Measurements from ENCODE around the gene SEPSECS. TPM values are rescaled to one million over a fixed set of nuclear protein-coding genes. Genes with fewer than 3 reads are reported as not detected.
A peak's percentile ranks its signal among the peaks of the same experiment; 100 is the strongest.

Gene SEPSECS
- total RNA-seq (9.2 and 12.4 TPM in 2 replicates), polyA plus RNA-seq (3.6 and 5.9 TPM in 2 replicates), polyA minus RNA-seq (ENCODE audit: low replicate concordance) (0.67 and 1.3 TPM in 2 replicates)
- polyA plus RNA-seq (2012): 2.3 and 3.1 TPM in 2 replicates

GRCh38 chr4:25159837-25160713, at the start of gene SEPSECS:
SEPSECS (minus strand) TSS chr4:25160449; CDS start chr4:25160369, 80 bp downstream.
- Histone ChIP-seq H3K4me3 (replicated peaks in 1 of 4; ENCODE audit: control extremely low read depth in 1 of 4, insufficient read depth in 1 of 4, low read depth in 3 of 4, low read length in 4 of 4) (peak within 1 kb of the TSS; percentile 86 to 92 (median 88)), H3K36me3 (ENCODE audit: control insufficient read depth, insufficient read depth, low read length) (no peaks in the 10 kb centered on the region), H3K27ac (ENCODE audit: insufficient read depth, low read length) (peak within 1 kb of the TSS; percentile 91), H2AFZ (ENCODE audit: low read length) (peak within 1 kb of the TSS; percentile 94), H3K9me3 (ENCODE audit: control insufficient read depth, insufficient read depth, low read depth, low read length) (no peaks in the 10 kb centered on the region), H3K79me2 (ENCODE audit: control insufficient read depth, insufficient read depth, low read length) (peaks cover 2% of the 10 kb centered on the region), H4K20me1 (ENCODE audit: control insufficient read depth, extremely low read depth, insufficient read depth, low read length) (no peaks in the 10 kb centered on the region), H3K9ac (ENCODE audit: insufficient read depth, low read length) (peak within 1 kb of the TSS; percentile 92), H3K4me1 (ENCODE audit: control insufficient read depth, extremely low read depth, insufficient read depth, low read length) (peaks cover 2% of the 10 kb centered on the region), H3K27me3 (ENCODE audit: control insufficient read depth, insufficient read depth, low read length) (no peaks in the 10 kb centered on the region), H3K4me2 (ENCODE audit: extremely low read depth, insufficient read depth, low read length) (peak within 1 kb of the TSS; percentile 88)
- DNase-seq (ENCODE audit: low read depth in 2 of 2): peak; percentile 93 to 98
- TF ChIP-seq EZH2 (IDR thresholded peaks at IDR 0.05; ENCODE audit: low read length, missing control alignments): no peak
- no peak for TF ChIP-seq CTCF (conservative IDR thresholded peaks at IDR 0.05 in 1 of 2, IDR thresholded peaks at IDR 0.05 in 1 of 2; ENCODE audit: low read depth in 1 of 2, low read length in 2 of 2)

- Histone ChIP-seq H3K9me3 (ENCODE audit: control insufficient read depth, insufficient read depth, low read depth, low read length) (no peaks in the 10 kb centered on the region), H3K79me2 (ENCODE audit: control insufficient read depth, insufficient read depth, low read length) (no peaks in the 10 kb centered on the region), H3K4me3 (replicated peaks in 1 of 4; ENCODE audit: control extremely low read depth in 1 of 4, insufficient read depth in 1 of 4, low read depth in 3 of 4, low read length in 4 of 4) (no peak overlapping the region), H2AFZ (ENCODE audit: low read length) (no peak overlapping the region), H3K9ac (ENCODE audit: insufficient read depth, low read length) (no peak overlapping the region), H3K27me3 (ENCODE audit: control insufficient read depth, insufficient read depth, low read length) (peaks cover 2% of the 10 kb centered on the region), H4K20me1 (ENCODE audit: control insufficient read depth, extremely low read depth, insufficient read depth, low read length) (no peaks in the 10 kb centered on the region), H3K4me1 (ENCODE audit: control insufficient read depth, extremely low read depth, insufficient read depth, low read length) (no peaks in the 10 kb centered on the region), H3K36me3 (ENCODE audit: control insufficient read depth, insufficient read depth, low read length) (no peaks in the 10 kb centered on the region), H3K4me2 (ENCODE audit: extremely low read depth, insufficient read depth, low read length) (no peak overlapping the region), H3K27ac (ENCODE audit: insufficient read depth, low read length) (no peak overlapping the region)
- DNase-seq (ENCODE audit: low read depth in 2 of 2): no peak
- TF ChIP-seq CTCF (conservative IDR thresholded peaks at IDR 0.05 in 1 of 2, IDR thresholded peaks at IDR 0.05 in 1 of 2; ENCODE audit: low read depth in 1 of 2, low read length in 2 of 2): no peak
- TF ChIP-seq EZH2 (IDR thresholded peaks at IDR 0.05; ENCODE audit: low read length, missing control alignments): no peak
Measured at GRCh38 chr4:25209702-25210101, 49.5 kb upstream of the SEPSECS start.

- Histone ChIP-seq H3K4me2 (ENCODE audit: extremely low read depth, insufficient read depth, low read length) (no peak overlapping the region), H3K27ac (ENCODE audit: insufficient read depth, low read length) (no peak overlapping the region), H3K9me3 (ENCODE audit: control insufficient read depth, insufficient read depth, low read depth, low read length) (no peaks in the 10 kb centered on the region), H4K20me1 (ENCODE audit: control insufficient read depth, extremely low read depth, insufficient read depth, low read length) (no peaks in the 10 kb centered on the region), H3K27me3 (ENCODE audit: control insufficient read depth, insufficient read depth, low read length) (no peaks in the 10 kb centered on the region), H3K9ac (ENCODE audit: insufficient read depth, low read length) (no peak overlapping the region), H2AFZ (ENCODE audit: low read length) (no peak overlapping the region), H3K79me2 (ENCODE audit: control insufficient read depth, insufficient read depth, low read length) (no peaks in the 10 kb centered on the region), H3K4me1 (ENCODE audit: control insufficient read depth, extremely low read depth, insufficient read depth, low read length) (no peaks in the 10 kb centered on the region), H3K36me3 (ENCODE audit: control insufficient read depth, insufficient read depth, low read length) (no peaks in the 10 kb centered on the region), H3K4me3 (replicated peaks in 1 of 4; ENCODE audit: control extremely low read depth in 1 of 4, insufficient read depth in 1 of 4, low read depth in 3 of 4, low read length in 4 of 4) (no peak overlapping the region)
- no peak for TF ChIP-seq CTCF (conservative IDR thresholded peaks at IDR 0.05 in 1 of 2, IDR thresholded peaks at IDR 0.05 in 1 of 2; ENCODE audit: low read depth in 1 of 2, low read length in 2 of 2)
- TF ChIP-seq EZH2 (IDR thresholded peaks at IDR 0.05; ENCODE audit: low read length, missing control alignments): no peak
- DNase-seq (ENCODE audit: low read depth in 2 of 2): no peak
Measured at GRCh38 chr4:25207997-25208396, 47.7 kb upstream of the SEPSECS start.

Data from fibroblast of lung (primary cell).